Astrocyte (in vitro differentiated cells and primary cell): ENCODE data around the gene MYH10. TPM values are rescaled to one million over a fixed set of nuclear protein-coding genes. Genes with fewer than 3 reads are reported as not detected.
A peak's percentile ranks its signal among the peaks of the same experiment; 100 is the strongest.

ENCODE experiments used
- DNase-seq: peaks from one replicate; pipeline ENCODE4 v3.0.0-alpha.2; 2010; ENCODE audit warnings: low read depth
- FAIRE-seq: peaks from 2 replicates; lab custom pipeline; 2011; peaks lifted over from hg19 to GRCh38; lab: Jason Lieb, UNC
- H2AFZ ChIP-seq: 2 replicates; pipeline ENCODE4 v1.6.0; 2012; ENCODE audit warnings: low read depth, low read length, inconsistent platforms
- H3K27ac ChIP-seq: 2 replicates; pipeline ENCODE4 v1.5.1; 2011; ENCODE audit warnings: low read depth, low read length, inconsistent platforms
- H3K27me3 ChIP-seq: 2 replicates; pipeline ENCODE4 v1.6.0; 2011; ENCODE audit warnings: low read length, inconsistent platforms; ENCODE audit not compliant: insufficient read depth
- H3K36me3 ChIP-seq: 2 replicates; pipeline ENCODE4 v1.5.1; 2011; ENCODE audit warnings: low read length, inconsistent platforms; ENCODE audit not compliant: insufficient read depth
- H3K4me1 ChIP-seq: 2 replicates; pipeline ENCODE4 v1.5.1; 2011; ENCODE audit warnings: low read length, inconsistent platforms; ENCODE audit not compliant: insufficient read depth
- H3K4me2 ChIP-seq: 2 replicates; pipeline ENCODE4 v1.6.0; 2012; ENCODE audit warnings: low read length, inconsistent platforms
- H3K4me3 ChIP-seq: 2 replicates; pipeline ENCODE4 v1.5.1; 2011; ENCODE audit warnings: low read depth, mild to moderate bottlenecking, low read length, inconsistent platforms; ENCODE audit not compliant: insufficient read depth
- H3K79me2 ChIP-seq: 2 replicates; pipeline ENCODE4 v1.6.0; 2012; ENCODE audit warnings: mild to moderate bottlenecking, low read length, inconsistent platforms; ENCODE audit not compliant: insufficient read depth
- H3K9ac ChIP-seq: 2 replicates; pipeline ENCODE4 v1.6.0; 2012; ENCODE audit warnings: mild to moderate bottlenecking, low read length, inconsistent platforms
- H3K9me3 ChIP-seq: 2 replicates; pipeline ENCODE4 v1.5.1; 2012; ENCODE audit warnings: low read depth, mild to moderate bottlenecking, low read length, inconsistent platforms; ENCODE audit not compliant: insufficient read depth
- H4K20me1 ChIP-seq: 2 replicates; pipeline ENCODE4 v1.6.0; 2012; ENCODE audit warnings: low read length, inconsistent platforms; ENCODE audit not compliant: insufficient read depth
- H3K27ac Mint-ChIP-seq: one replicate; pipeline ENCODE4 v1.8.0; 2021; ENCODE audit warnings: mild to moderate bottlenecking, mixed read lengths; ENCODE audit not compliant: unreplicated experiment
- H3K27me3 Mint-ChIP-seq: one replicate; pipeline ENCODE4 v1.8.0; 2021; ENCODE audit warnings: low read depth, mixed read lengths; ENCODE audit not compliant: unreplicated experiment
- H3K36me3 Mint-ChIP-seq: one replicate; pipeline ENCODE4 v1.8.0; 2021; ENCODE audit warnings: low read depth, mixed read lengths; ENCODE audit not compliant: unreplicated experiment
- H3K4me1 Mint-ChIP-seq: one replicate; pipeline ENCODE4 v1.8.0; 2021; ENCODE audit warnings: low read depth, mixed read lengths; ENCODE audit not compliant: unreplicated experiment
- H3K4me3 Mint-ChIP-seq: one replicate; pipeline ENCODE4 v1.8.0; 2021; ENCODE audit warnings: mild to moderate bottlenecking, moderate library complexity, mixed read lengths; ENCODE audit not compliant: unreplicated experiment
- H3K9me3 Mint-ChIP-seq: one replicate; pipeline ENCODE4 v1.8.0; 2021; ENCODE audit warnings: mild to moderate bottlenecking, mixed read lengths; ENCODE audit not compliant: unreplicated experiment
- EZH2 ChIP-seq: IDR thresholded peaks from 2 replicates; pipeline ENCODE4 v1.6.1; 2012; ENCODE audit warnings: mild to moderate bottlenecking, low read length, inconsistent platforms; ENCODE audit not compliant: insufficient read depth
- total RNA-seq: library from RNA; stranded (reverse); gene quantifications from 2 replicates; pipeline ENCODE4 v1.2.1, GENCODE V29; 2021
- TF ChIP-seq, protein P1 (sequence below): IDR thresholded peaks from 2 replicates; pipeline ENCODE4 v1.5.1; 2011; ENCODE audit warnings: low read depth, mild to moderate bottlenecking, inconsistent platforms, low read length, moderate library complexity; ENCODE audit not compliant: insufficient read depth

Gene MYH10
- total RNA-seq, 1 donor from 2014 or later = 150 TPM

- DNase-seq (no peak), FAIRE-seq (no peak)
- TF ChIP-seq, protein P1, sequence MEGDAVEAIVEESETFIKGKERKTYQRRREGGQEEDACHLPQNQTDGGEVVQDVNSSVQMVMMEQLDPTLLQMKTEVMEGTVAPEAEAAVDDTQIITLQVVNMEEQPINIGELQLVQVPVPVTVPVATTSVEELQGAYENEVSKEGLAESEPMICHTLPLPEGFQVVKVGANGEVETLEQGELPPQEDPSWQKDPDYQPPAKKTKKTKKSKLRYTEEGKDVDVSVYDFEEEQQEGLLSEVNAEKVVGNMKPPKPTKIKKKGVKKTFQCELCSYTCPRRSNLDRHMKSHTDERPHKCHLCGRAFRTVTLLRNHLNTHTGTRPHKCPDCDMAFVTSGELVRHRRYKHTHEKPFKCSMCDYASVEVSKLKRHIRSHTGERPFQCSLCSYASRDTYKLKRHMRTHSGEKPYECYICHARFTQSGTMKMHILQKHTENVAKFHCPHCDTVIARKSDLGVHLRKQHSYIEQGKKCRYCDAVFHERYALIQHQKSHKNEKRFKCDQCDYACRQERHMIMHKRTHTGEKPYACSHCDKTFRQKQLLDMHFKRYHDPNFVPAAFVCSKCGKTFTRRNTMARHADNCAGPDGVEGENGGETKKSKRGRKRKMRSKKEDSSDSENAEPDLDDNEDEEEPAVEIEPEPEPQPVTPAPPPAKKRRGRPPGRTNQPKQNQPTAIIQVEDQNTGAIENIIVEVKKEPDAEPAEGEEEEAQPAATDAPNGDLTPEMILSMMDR = no peak
- no peak for TF ChIP-seq EZH2
- Mint-ChIP-seq H3K9me3 (peaks cover 1% of the 10 kb centered on the region), H3K4me3 (no peak overlapping the region), H3K27ac (no peak overlapping the region), H3K4me1 (peaks cover 25% of the 10 kb centered on the region), H3K27me3 (no peaks in the 10 kb centered on the region), H3K36me3 (peaks cover 6% of the 10 kb centered on the region)
- Histone ChIP-seq H2AFZ (no peak overlapping the region), H3K4me2 (no peak overlapping the region), H3K36me3 (no peaks in the 10 kb centered on the region), H3K27me3 (no peaks in the 10 kb centered on the region), H3K27ac (no peak overlapping the region), H3K4me1 (peaks cover 10% of the 10 kb centered on the region), H4K20me1 (peaks cover 72% of the 10 kb centered on the region), H3K9me3 (no peaks in the 10 kb centered on the region), H3K4me3 (no peak overlapping the region), H3K79me2 (peaks cover 100% of the 10 kb centered on the region), H3K9ac (no peak overlapping the region)
These were observed 15.5 kb downstream of the MYH10 start for GRCh38 chr17:8614988-8615387.

DNA sequence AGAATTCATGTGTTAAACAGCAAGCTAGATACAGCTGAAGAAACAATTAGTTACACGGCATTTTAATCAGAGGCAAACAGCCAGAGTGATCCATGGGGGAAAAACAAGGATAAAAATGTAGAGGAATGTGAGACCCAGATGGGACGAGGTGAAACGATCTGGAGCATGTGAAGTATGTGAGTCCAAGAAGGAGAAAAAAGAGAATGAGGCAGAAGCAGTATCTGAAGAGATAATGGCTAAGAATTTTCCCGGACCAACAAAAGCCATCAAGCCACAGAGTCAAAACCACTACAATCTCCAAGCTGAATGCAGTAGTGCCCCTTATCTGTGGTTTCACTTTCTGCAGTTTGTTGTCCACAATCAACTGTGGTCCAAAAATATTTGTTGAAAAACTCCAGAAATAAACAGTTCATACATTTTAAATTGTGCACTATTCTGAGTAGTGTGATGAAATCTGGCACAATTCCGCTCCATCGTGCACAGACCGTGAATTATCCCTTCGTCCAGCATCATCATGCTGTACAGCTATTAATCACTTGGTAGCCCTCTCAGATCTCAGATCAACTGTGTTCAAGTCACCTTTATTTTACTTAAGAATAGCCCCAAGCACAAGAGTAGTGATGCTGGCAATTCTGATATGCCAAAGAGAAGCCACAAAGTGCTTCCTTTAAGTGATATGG, 18.8 kb downstream of the MYH10 start:
- peaks cover 77% of the 10 kb centered on the region for H4K20me1 ChIP-seq
- FAIRE-seq (peak; percentile 58), DNase-seq (peak; percentile 87)
- peak overlapping the region; percentile 58 for H3K4me2 ChIP-seq
- no peaks in the 10 kb centered on the region for H3K9me3 ChIP-seq
- peak overlapping the region; percentile 28 for H3K27ac ChIP-seq
- no peak overlapping the region for H3K4me3 ChIP-seq
- TF ChIP-seq, protein P1 = no peak
- TF ChIP-seq EZH2 = no peak
- H3K27me3 ChIP-seq = no peaks in the 10 kb centered on the region
- no peak overlapping the region for H2AFZ ChIP-seq
- H3K36me3 ChIP-seq = no peaks in the 10 kb centered on the region
- H3K79me2 ChIP-seq = peaks cover 98% of the 10 kb centered on the region
- peak overlapping the region; percentile 77 for H3K27ac Mint-ChIP-seq
- no peaks in the 10 kb centered on the region for H3K9me3 Mint-ChIP-seq
- H3K4me1 ChIP-seq = peaks cover 25% of the 10 kb centered on the region
- peaks cover 40% of the 10 kb centered on the region for H3K4me1 Mint-ChIP-seq
- peaks cover 6% of the 10 kb centered on the region for H3K36me3 Mint-ChIP-seq
- H3K9ac ChIP-seq = peak overlapping the region; percentile 9
- H3K27me3 Mint-ChIP-seq = no peaks in the 10 kb centered on the region
- peak overlapping the region; percentile 51 for H3K4me3 Mint-ChIP-seq

DNA sequence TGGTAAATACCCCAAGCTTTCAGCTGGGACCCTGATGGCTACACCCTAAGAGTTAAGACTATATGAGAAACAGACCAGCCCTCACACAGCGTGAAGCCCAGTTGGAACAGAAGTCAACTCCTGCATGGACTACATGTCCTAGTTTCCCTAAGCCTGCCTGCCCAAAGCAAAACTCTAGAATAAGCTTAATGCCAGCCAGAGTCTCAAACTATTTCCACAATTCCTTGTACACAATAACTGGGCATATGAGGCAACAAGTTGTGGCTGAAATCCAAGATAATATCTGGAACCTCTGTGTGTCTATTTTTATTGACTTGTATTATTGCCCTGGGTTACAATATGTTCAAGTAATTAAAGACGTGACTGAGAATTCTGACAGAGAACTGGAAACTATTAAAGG, 19.4 kb downstream of the MYH10 start:
- Mint-ChIP-seq H3K4me1 (peaks cover 45% of the 10 kb centered on the region), H3K27ac (peak overlapping the region; percentile 77), H3K36me3 (peaks cover 6% of the 10 kb centered on the region), H3K9me3 (no peaks in the 10 kb centered on the region), H3K4me3 (peak overlapping the region; percentile 51), H3K27me3 (no peaks in the 10 kb centered on the region)
- Histone ChIP-seq H3K4me1 (peaks cover 31% of the 10 kb centered on the region), H3K9ac (peak overlapping the region; percentile 9), H3K4me2 (peak overlapping the region; percentile 58), H3K36me3 (no peaks in the 10 kb centered on the region), H3K79me2 (peaks cover 98% of the 10 kb centered on the region), H3K27me3 (no peaks in the 10 kb centered on the region), H3K4me3 (no peak overlapping the region), H3K9me3 (no peaks in the 10 kb centered on the region), H4K20me1 (peaks cover 82% of the 10 kb centered on the region), H2AFZ (no peak overlapping the region), H3K27ac (peak overlapping the region; percentile 28)
- TF ChIP-seq, protein P1 = no peak
- no peak for TF ChIP-seq EZH2
- FAIRE-seq (no peak), DNase-seq (no peak)
